ENCODE results near the gene ATP11C.

GRCh38 chrX:139759637-139760036 lies 173.2 kb downstream of the ATP11C start:
- no peak for TF ChIP-seq REST (IDR thresholded peaks at IDR 0.05; ENCODE audit: insufficient read depth in 1 of 2, low read depth in 2 of 2, low read length in 2 of 2)
- no peak for TF ChIP-seq SIN3A (IDR thresholded peaks at IDR 0.05; ENCODE audit: borderline replicate concordance, insufficient read depth, low read length)
